ENCODE measurements around the gene ZNF789. TPM values are rescaled to one million over a fixed set of nuclear protein-coding genes. Genes with fewer than 3 reads are reported as not detected.
A peak's percentile ranks its signal among the peaks of the same experiment; 100 is the strongest.
"Not testable (repeated sequence)": the region's sequence is repeated elsewhere in the genome, so short reads cannot be mapped to it uniquely, and the experiment has no call there.

ZNF789 gene
- total RNA-seq, 2 donors from 2014 or later: 15.3 to 38.5 TPM

- not testable (repeated sequence) for DNase-seq (ENCODE audit: low spot score); H3K27me3 Mint-ChIP-seq; H3K9me3 Mint-ChIP-seq; ATAC-seq
- Mint-ChIP-seq H3K27ac (peak overlapping the region; percentile 94 to 99), H3K4me3 (peak overlapping the region; percentile 96), H3K4me1 (ENCODE audit: low read depth in 2 of 2) (peaks cover 24 to 28% of the 10 kb centered on the region in 2 donors), H3K36me3 (peaks cover 10% of the 10 kb centered on the region)
These were observed 28.5 kb downstream of the ZNF789 start for GRCh38 chr7:99501236-99501635.

GRCh38 chr7:99504281-99504602 lies 31.6 kb downstream of the ZNF789 start:
- H3K9me3 Mint-ChIP-seq: no peaks in the 10 kb centered on the region
- no peaks in the 10 kb centered on the region for H3K36me3 Mint-ChIP-seq
- H3K27ac Mint-ChIP-seq: peak overlapping the region; percentile 84 to 94
- ATAC-seq: no peak
- H3K4me3 Mint-ChIP-seq: peak overlapping the region; percentile 91
- H3K4me1 Mint-ChIP-seq (ENCODE audit: low read depth in 2 of 2): peaks cover 21 to 23% of the 10 kb centered on the region in 2 donors
- no peaks in the 10 kb centered on the region for H3K27me3 Mint-ChIP-seq
- DNase-seq (ENCODE audit: low spot score): no peak

- H3K4me1 Mint-ChIP-seq (ENCODE audit: low read depth in 2 of 2): peaks cover 21 to 23% of the 10 kb centered on the region in 2 donors
- no peaks in the 10 kb centered on the region for H3K27me3 Mint-ChIP-seq
- H3K36me3 Mint-ChIP-seq: no peaks in the 10 kb centered on the region
- peak; percentile 98 for DNase-seq (ENCODE audit: low spot score)
- peak within 1 kb of the TSS; percentile 91 for H3K4me3 Mint-ChIP-seq
- H3K27ac Mint-ChIP-seq: peak within 1 kb of the TSS; percentile 84 to 94
- no peaks in the 10 kb centered on the region for H3K9me3 Mint-ChIP-seq
- ATAC-seq: peak; percentile 90 to 93
These were observed 32.1 kb downstream of the ZNF789 start, which contains the start of gene ZKSCAN5 for GRCh38 chr7:99504603-99505323. TSS of gene ZKSCAN5 (plus strand) at chr7:99504662. CDS start at chr7:99506045, 1,383 bp downstream.

GRCh38 chr7:99505324-99505662 lies 32.6 kb downstream of the ZNF789 start:
- Mint-ChIP-seq H3K27ac (peak overlapping the region; percentile 84 to 94), H3K9me3 (no peaks in the 10 kb centered on the region), H3K4me3 (peak overlapping the region; percentile 91), H3K27me3 (no peaks in the 10 kb centered on the region), H3K36me3 (no peaks in the 10 kb centered on the region), H3K4me1 (ENCODE audit: low read depth in 2 of 2) (peaks cover 21 to 23% of the 10 kb centered on the region in 2 donors)
- no peak for ATAC-seq
- DNase-seq (ENCODE audit: low spot score): no peak

GRCh38 chr7:99514050-99514449 lies 41.4 kb downstream of the ZNF789 start:
- peaks cover 14% of the 10 kb centered on the region for H3K36me3 Mint-ChIP-seq
- peaks cover 9 to 13% of the 10 kb centered on the region in 2 donors for H3K4me1 Mint-ChIP-seq (ENCODE audit: low read depth in 2 of 2)
- DNase-seq (ENCODE audit: low spot score) (no peak), ATAC-seq (no peak)
- no peak overlapping the region for H3K4me3 Mint-ChIP-seq
- H3K9me3 Mint-ChIP-seq: no peaks in the 10 kb centered on the region
- no peaks in the 10 kb centered on the region for H3K27me3 Mint-ChIP-seq
- peak overlapping the region; percentile 31 for H3K27ac Mint-ChIP-seq

- no peaks in the 10 kb centered on the region for H3K27me3 Mint-ChIP-seq
- no peak for DNase-seq (ENCODE audit: low spot score)
- H3K36me3 Mint-ChIP-seq: peaks cover 16% of the 10 kb centered on the region
These were observed 48.7 kb downstream of the ZNF789 start for GRCh38 chr7:99521399-99521798.

GRCh38 chr7:99525713-99526440 lies 53.2 kb downstream of the ZNF789 start:
- peaks cover 32% of the 10 kb centered on the region for H3K36me3 Mint-ChIP-seq
- no peak overlapping the region for H3K27ac Mint-ChIP-seq
- peaks cover 6% of the 10 kb centered on the region for H3K9me3 Mint-ChIP-seq
- H3K27me3 Mint-ChIP-seq: no peaks in the 10 kb centered on the region
- H3K4me3 Mint-ChIP-seq: no peak overlapping the region
- DNase-seq (ENCODE audit: low spot score) (no peak), ATAC-seq (no peak)
- H3K4me1 Mint-ChIP-seq (ENCODE audit: low read depth in 2 of 2): peaks cover 4 to 5% of the 10 kb centered on the region in 2 donors

More at GRCh38 chr7:99521399-99521798, 48.7 kb downstream of the ZNF789 start:
- Mint-ChIP-seq H3K9me3 (no peaks in the 10 kb centered on the region), H3K4me1 (ENCODE audit: low read depth in 2 of 2) (peaks cover 0 to 5% of the 10 kb centered on the region in 2 donors), H3K4me3 (no peak overlapping the region), H3K27ac (no peak overlapping the region)
- ATAC-seq: no peak

- H3K27me3 Mint-ChIP-seq: no peaks in the 10 kb centered on the region
- no peak overlapping the region for H3K4me3 Mint-ChIP-seq
- DNase-seq (ENCODE audit: low spot score) (no peak), ATAC-seq (no peak)
- H3K36me3 Mint-ChIP-seq: peaks cover 50% of the 10 kb centered on the region
- H3K4me1 Mint-ChIP-seq (ENCODE audit: low read depth in 2 of 2): peaks cover 0 to 4% of the 10 kb centered on the region in 2 donors
- peaks cover 21% of the 10 kb centered on the region for H3K9me3 Mint-ChIP-seq
- H3K27ac Mint-ChIP-seq: no peak overlapping the region
These were observed 58.7 kb downstream of the ZNF789 start for GRCh38 chr7:99531354-99531765.

GRCh38 chr7:99535667-99536066 lies 63.0 kb downstream of the ZNF789 start:
- Mint-ChIP-seq H3K9me3 (peaks cover 19% of the 10 kb centered on the region), H3K4me1 (ENCODE audit: low read depth in 2 of 2) (no peaks in the 10 kb centered on the region), H3K27me3 (no peaks in the 10 kb centered on the region), H3K4me3 (no peak overlapping the region), H3K36me3 (peaks cover 42% of the 10 kb centered on the region), H3K27ac (no peak overlapping the region)
- ATAC-seq: no peak
- no peak for DNase-seq (ENCODE audit: low spot score)

Other genes starting within 250 kb of the ZNF789 start
- not detected for gene MYH16, start 200.1 kb upstream of the ZNF789 start, total RNA-seq
- 10 to 100 TPM; 72.4 to 88.0 TPM for gene ARPC1A, start 147.0 kb upstream of the ZNF789 start, total RNA-seq
- gene ARPC1B, start 98.2 kb upstream of the ZNF789 start, total RNA-seq: 100 to 1,000 TPM; 286 to 366 TPM
- gene PDAP1, start 64.3 kb upstream of the ZNF789 start, total RNA-seq: 100 to 1,000 TPM; 114 to 145 TPM
- 100 to 1,000 TPM; 145 to 147 TPM for gene BUD31, start 63.9 kb upstream of the ZNF789 start, total RNA-seq
- gene PTCD1, start 34.1 kb upstream of the ZNF789 start, total RNA-seq: 10 to 100 TPM in 1 of 2 donors, 1 to 10 TPM in 1; 5.9 to 15.3 TPM
- gene CPSF4, start 33.9 kb upstream of the ZNF789 start, total RNA-seq: 10 to 100 TPM; 51.1 to 91.1 TPM
- 100 to 1,000 TPM; 167 to 319 TPM for gene ATP5MF, start 6.7 kb upstream of the ZNF789 start, total RNA-seq
- 10 to 100 TPM; 62.0 to 70.5 TPM for gene ZNF394, start 27.4 kb downstream of the ZNF789 start, total RNA-seq
- gene ZKSCAN5, start 31.8 kb downstream of the ZNF789 start, total RNA-seq: 10 to 100 TPM; 11.5 to 13.3 TPM
- 1 to 10 TPM; 2.7 to 4.3 TPM for gene FAM200A, start 79.2 kb downstream of the ZNF789 start, total RNA-seq
- gene ZNF655, start 85.8 kb downstream of the ZNF789 start, total RNA-seq: 100 to 1,000 TPM; 111 to 115 TPM
- 1 to 10 TPM in 1 of 2 donors, under 1 TPM in 1; 0.78 to 1.1 TPM for gene TMEM225B, start 125.4 kb downstream of the ZNF789 start, total RNA-seq
- gene ZSCAN25, start 144.1 kb downstream of the ZNF789 start, total RNA-seq: 10 to 100 TPM; 26.5 to 33.3 TPM
- gene CYP3A5, start 207.1 kb downstream of the ZNF789 start, total RNA-seq: not detected

All from natural killer cell treated with Interleukin-12 subunit alpha and Interleukin-12 subunit beta and Interleukin-15 and Interleukin-18, amount 100 ng/mL, for 72 hours (primary cell).